Neuronal stem cell (in vitro differentiated cells): ENCODE results near the gene RELN.

Source experiments
- DNase-seq: peaks from one replicate; pipeline ENCODE4 v3.0.0-alpha.2; 2013; ENCODE audit warnings: low spot score
- H2AFZ ChIP-seq: one replicate; pipeline ENCODE4 v1.6.1; 2013; ENCODE audit warnings: mild to moderate bottlenecking, low read length, inconsistent platforms
- H2AK5ac ChIP-seq: 2 replicates; pipeline ENCODE4 v1.6.1; 2013; ENCODE audit warnings: low read depth, mild to moderate bottlenecking, inconsistent platforms, low read length, moderate library complexity, mixed read lengths
- H2BK120ac ChIP-seq: 2 replicates; pipeline ENCODE4 v1.6.1; 2013; ENCODE audit warnings: low read depth, mild to moderate bottlenecking, inconsistent platforms, low read length, moderate library complexity, mixed read lengths
- H2BK12ac ChIP-seq: one replicate; pipeline ENCODE4 v1.6.1; 2013; ENCODE audit warnings: low read length, inconsistent platforms
- H2BK15ac ChIP-seq: 2 replicates; pipeline ENCODE4 v1.6.1; 2013; ENCODE audit warnings: mild to moderate bottlenecking, low read length, inconsistent platforms, mixed read lengths
- H2BK5ac ChIP-seq: one replicate; pipeline ENCODE4 v1.6.1; 2013; ENCODE audit warnings: inconsistent platforms, mild to moderate bottlenecking, low read length, moderate library complexity
- H3K14ac ChIP-seq: one replicate; pipeline ENCODE4 v1.6.1; 2013; ENCODE audit warnings: low read length, inconsistent platforms
- H3K18ac ChIP-seq: 2 replicates; pipeline ENCODE4 v1.6.1; 2013; ENCODE audit warnings: low read length, inconsistent platforms
- H3K23ac ChIP-seq: 2 replicates; pipeline ENCODE4 v1.6.1; 2013; ENCODE audit warnings: low read depth, mild to moderate bottlenecking, mixed read lengths, low read length, inconsistent platforms; ENCODE audit not compliant: poor library complexity
- H3K27ac ChIP-seq: replicated peaks from 3 replicates; pipeline ENCODE4 v1.5.1; 2013; ENCODE audit warnings: low read length, inconsistent platforms
- H3K27me3 ChIP-seq, 3 experiments: 2 replicates each; pipeline ENCODE4 v1.6.1; 2013; ENCODE audit warnings: low read length in 3 of 3, mild to moderate bottlenecking in 2 of 3, inconsistent platforms in 1 of 3, low read depth in 1 of 3, mixed read lengths in 1 of 3, moderate library complexity in 1 of 3; ENCODE audit not compliant: control insufficient read depth in 3 of 3, insufficient read depth in 3 of 3
- H3K36me3 ChIP-seq, 2 donors: replicated peaks in 1 of 2; 2 replicates each; pipeline ENCODE4 v1.6.1; 2013; ENCODE audit warnings: low read length in 2 of 2; ENCODE audit not compliant: control insufficient read depth in 2 of 2, insufficient read depth in 2 of 2
- H3K4ac ChIP-seq: 2 replicates; pipeline ENCODE4 v1.6.1; 2013; ENCODE audit warnings: inconsistent platforms, mild to moderate bottlenecking, low read length, moderate library complexity
- H3K4me1 ChIP-seq, 2 donors: 1 replicate in 1 of 2; 2 replicates in 1 of 2; pipeline ENCODE4 v1.6.1; 2013; ENCODE audit warnings: low read length in 2 of 2, low read depth in 1 of 2; ENCODE audit not compliant: control insufficient read depth in 2 of 2, insufficient read depth in 1 of 2
- H3K4me2 ChIP-seq: one replicate; pipeline ENCODE4 v1.6.1; 2013; ENCODE audit warnings: mild to moderate bottlenecking, low read length, inconsistent platforms; ENCODE audit not compliant: insufficient read depth, poor library complexity, severe bottlenecking
- H3K4me3 ChIP-seq, 2 donors: 2 replicates each; pipeline ENCODE4 v1.5.1; 2013; ENCODE audit warnings: low read length in 2 of 2, mild to moderate bottlenecking in 2 of 2, inconsistent platforms in 1 of 2, moderate library complexity in 1 of 2
- H3K79me1 ChIP-seq: one replicate; pipeline ENCODE4 v1.6.1; 2013; ENCODE audit warnings: low read depth, mild to moderate bottlenecking, inconsistent platforms, low read length, moderate library complexity
- H3K9ac ChIP-seq: one replicate; pipeline ENCODE4 v1.6.1; 2013; ENCODE audit warnings: mild to moderate bottlenecking, low read depth, low read length, inconsistent platforms; ENCODE audit not compliant: poor library complexity
- H3K9me3 ChIP-seq, 2 donors: replicated peaks in 1 of 2; 2 replicates each; pipeline versions ENCODE3 to v1.6.1; 2013; ENCODE audit warnings: low read length in 2 of 2, mild to moderate bottlenecking in 2 of 2, inconsistent platforms in 1 of 2, low read depth in 1 of 2, mixed read lengths in 1 of 2, moderate library complexity in 1 of 2; ENCODE audit not compliant: control insufficient read depth in 2 of 2, insufficient read depth in 1 of 2
- H4K8ac ChIP-seq: one replicate; pipeline ENCODE4 v1.6.1; 2013; ENCODE audit warnings: low read depth, mild to moderate bottlenecking, inconsistent platforms, low read length, moderate library complexity
- H4K91ac ChIP-seq: one replicate; pipeline ENCODE4 v1.6.1; 2013; ENCODE audit warnings: low read length, low read depth, mild to moderate bottlenecking, inconsistent platforms; ENCODE audit not compliant: poor library complexity
- WGBS, 2 donors: extraction: QIAGEN DNeasy Blood & Tissue Kit; methylation state at CpG; one replicate each; pipeline ENCODE4 v1.1.7; 2013; ENCODE audit warnings: missing lambda C conversion rate in 2 of 2, mixed read lengths in 1 of 2; ENCODE audit not compliant: insufficient read length in 2 of 2, insufficient replicate concordance in 1 of 2; ENCODE audit errors: extremely low coverage in 2 of 2; 5-methylcytosine and 5-hydroxymethylcytosine counted together

RELN gene

GRCh38 chr7:103632972-103633371, 356.5 kb downstream of the RELN start:
- Histone ChIP-seq H2BK120ac (no peak overlapping the region), H3K4me3 (no peak overlapping the region), H2AK5ac (no peak overlapping the region), H3K27me3 (no peaks in the 10 kb centered on the region), H3K9me3 (no peaks in the 10 kb centered on the region), H3K23ac (no peak overlapping the region), H3K27ac (no peak overlapping the region), H3K9ac (no peak overlapping the region), H3K4ac (no peak overlapping the region), H2BK5ac (no peak overlapping the region), H4K91ac (no peak overlapping the region), H2BK12ac (no peak overlapping the region), H3K14ac (no peak overlapping the region), H3K4me1 (no peaks in the 10 kb centered on the region), H3K79me1 (no peaks in the 10 kb centered on the region), H4K8ac (no peak overlapping the region), H3K36me3 (no peaks in the 10 kb centered on the region), H2BK15ac (no peak overlapping the region), H3K18ac (no peak overlapping the region), H3K4me2 (no peak overlapping the region), H2AFZ (no peak overlapping the region)
- no peak for DNase-seq
- no CpG with 5 or more reads among the region's 1 CpG for WGBS, 2 donors

DNA sequence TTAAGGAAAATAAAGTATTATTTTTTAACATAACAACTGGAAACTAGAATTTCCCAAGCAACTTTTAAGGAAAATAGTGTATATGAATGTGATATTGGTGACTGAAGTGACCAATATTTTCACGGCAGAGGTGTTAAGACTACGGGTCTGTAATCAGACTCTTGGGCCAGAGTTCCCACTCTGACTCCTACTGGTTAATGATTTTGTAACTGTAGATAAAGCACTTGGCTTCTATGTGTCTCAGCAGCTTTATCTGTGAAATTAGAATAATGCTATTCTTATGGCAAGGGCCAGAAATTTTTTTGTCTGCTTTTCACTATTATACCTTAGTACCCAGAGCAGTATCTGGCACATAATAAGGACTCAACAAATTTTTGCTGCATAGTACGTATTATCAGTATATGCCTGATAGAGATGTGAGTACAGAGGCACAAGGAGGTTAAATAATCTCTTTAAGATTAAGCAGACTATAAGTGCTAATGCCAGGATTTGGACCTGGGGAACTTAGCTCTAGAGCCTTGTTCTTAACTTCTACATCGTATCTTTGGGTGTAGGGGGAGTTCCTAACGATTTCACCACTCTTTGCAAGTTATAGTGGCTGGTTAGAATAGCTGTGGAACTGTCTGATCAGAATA, 357.3 kb downstream of the RELN start:
- no peak overlapping the region for H3K27ac ChIP-seq
- no peak for DNase-seq

GRCh38 chr7:103630318-103630717, 359.1 kb downstream of the RELN start:
- Histone ChIP-seq H2AK5ac (no peak overlapping the region), H2BK15ac (no peak overlapping the region), H3K9me3 (no peaks in the 10 kb centered on the region), H3K4ac (no peak overlapping the region), H4K91ac (no peak overlapping the region), H3K23ac (no peak overlapping the region), H3K14ac (no peak overlapping the region), H2BK12ac (no peak overlapping the region), H4K8ac (no peak overlapping the region), H3K9ac (no peak overlapping the region), H3K27me3 (no peaks in the 10 kb centered on the region), H2AFZ (no peak overlapping the region), H3K4me3 (no peak overlapping the region), H3K18ac (no peak overlapping the region), H3K27ac (no peak overlapping the region), H3K36me3 (no peaks in the 10 kb centered on the region), H3K4me2 (no peak overlapping the region), H2BK5ac (no peak overlapping the region), H3K4me1 (no peaks in the 10 kb centered on the region), H2BK120ac (no peak overlapping the region), H3K79me1 (no peaks in the 10 kb centered on the region)
- no peak for DNase-seq
- WGBS, 2 donors = no CpG with 5 or more reads among the region's 2 CpGs

More for the DNA sequence above, 357.3 kb downstream of the RELN start:
- H2BK5ac ChIP-seq = no peak overlapping the region
- no peak overlapping the region for H3K18ac ChIP-seq
- no peak overlapping the region for H3K9ac ChIP-seq
- no peak overlapping the region for H3K23ac ChIP-seq
- WGBS, 2 donors = no CpG with 5 or more reads among the region's 5 CpGs
- H3K79me1 ChIP-seq = no peaks in the 10 kb centered on the region
- no peaks in the 10 kb centered on the region for H3K4me1 ChIP-seq
- H2BK120ac ChIP-seq = no peak overlapping the region
- no peak overlapping the region for H3K4ac ChIP-seq
- no peaks in the 10 kb centered on the region for H3K36me3 ChIP-seq
- H2BK15ac ChIP-seq = no peak overlapping the region
- no peak overlapping the region for H3K4me2 ChIP-seq
- no peaks in the 10 kb centered on the region for H3K9me3 ChIP-seq
- H2BK12ac ChIP-seq = no peak overlapping the region
- no peak overlapping the region for H4K8ac ChIP-seq
- no peak overlapping the region for H2AK5ac ChIP-seq
- no peak overlapping the region for H3K14ac ChIP-seq
- H2AFZ ChIP-seq = no peak overlapping the region
- H3K27me3 ChIP-seq = no peaks in the 10 kb centered on the region
- H3K4me3 ChIP-seq = no peak overlapping the region
- no peak overlapping the region for H4K91ac ChIP-seq

- no peak overlapping the region for H3K18ac ChIP-seq
- no peak overlapping the region for H3K23ac ChIP-seq
- no peaks in the 10 kb centered on the region for H3K79me1 ChIP-seq
- no peaks in the 10 kb centered on the region for H3K4me1 ChIP-seq
- H2BK12ac ChIP-seq = no peak overlapping the region
- no CpG with 5 or more reads among the region's 2 CpGs for WGBS, 2 donors
- no peaks in the 10 kb centered on the region for H3K9me3 ChIP-seq
- H3K36me3 ChIP-seq = no peaks in the 10 kb centered on the region
- no peak overlapping the region for H3K4me2 ChIP-seq
- no peak overlapping the region for H3K4me3 ChIP-seq
- H4K8ac ChIP-seq = no peak overlapping the region
- no peak overlapping the region for H3K9ac ChIP-seq
- H4K91ac ChIP-seq = no peak overlapping the region
- no peak overlapping the region for H2BK15ac ChIP-seq
- no peak overlapping the region for H2AK5ac ChIP-seq
- no peaks in the 10 kb centered on the region for H3K27me3 ChIP-seq
- no peak overlapping the region for H2BK120ac ChIP-seq
- H3K27ac ChIP-seq = no peak overlapping the region
- H3K4ac ChIP-seq = no peak overlapping the region
- no peak overlapping the region for H3K14ac ChIP-seq
- no peak for DNase-seq
- no peak overlapping the region for H2AFZ ChIP-seq
- H2BK5ac ChIP-seq = no peak overlapping the region
These were observed 360.7 kb downstream of the RELN start for GRCh38 chr7:103628742-103629141.
